HG03039 (cell line): ENCODE results near the gene GAGE13.
"Not testable (repeated sequence)": the region's sequence is repeated elsewhere in the genome, so short reads cannot be mapped to it uniquely, and the experiment has no call there.

Experiments used
- ATAC-seq: cut with Tn5 transposase; IDR thresholded peaks from one replicate; pipeline ENCODE4 v1.9.1; 2021; ENCODE audit warnings: mild to moderate bottlenecking, moderate library complexity; ENCODE audit not compliant: unreplicated experiment

GAGE13 gene

DNA sequence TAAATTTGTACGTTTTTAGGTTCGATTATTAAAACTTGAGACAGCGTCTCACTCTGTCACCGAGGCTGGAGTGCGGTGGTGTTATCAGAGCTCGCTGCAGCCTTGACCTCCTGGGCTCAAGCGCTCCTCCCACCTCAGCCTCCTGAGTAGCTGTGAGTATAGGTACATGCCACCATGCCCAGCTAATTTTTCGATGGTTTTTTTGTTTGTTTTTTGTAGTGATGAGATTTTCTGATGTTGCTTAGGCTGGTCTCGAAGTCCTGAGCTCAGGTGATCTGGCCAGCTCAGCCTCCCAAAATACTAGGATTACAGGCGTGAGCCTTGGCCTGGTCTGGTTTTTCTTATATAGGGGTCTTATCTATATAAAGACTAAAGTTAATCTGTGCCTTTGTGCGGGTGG lies 961 bp upstream of the GAGE13 start:
- ATAC-seq, result not testable (repeated sequence)

GRCh38 chrX:49331841-49332240 lies 459 bp downstream of the GAGE13 start:
- ATAC-seq, result not testable (repeated sequence)

DNA sequence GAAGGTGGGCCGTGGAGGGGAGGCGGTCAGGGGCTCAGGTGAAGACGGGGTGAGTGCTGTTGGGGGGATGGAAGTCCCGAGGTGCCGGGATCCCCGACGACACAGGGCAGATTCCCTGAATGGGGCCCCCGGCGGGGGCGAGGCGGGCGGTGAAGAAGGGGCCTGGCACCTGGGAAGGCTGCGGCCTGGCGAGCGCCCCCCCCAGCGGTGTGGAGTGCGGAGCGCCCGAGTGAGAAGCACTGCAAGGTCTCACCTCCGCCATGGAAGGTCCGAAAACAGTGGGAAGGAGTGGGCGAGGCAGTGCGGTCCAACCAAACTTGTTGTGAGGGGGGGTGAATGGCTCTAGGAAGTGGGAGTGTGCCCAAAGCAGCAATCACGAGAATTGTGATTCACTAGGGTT lies 10.1 kb downstream of the GAGE13 start:
- not testable (repeated sequence) for ATAC-seq

DNA sequence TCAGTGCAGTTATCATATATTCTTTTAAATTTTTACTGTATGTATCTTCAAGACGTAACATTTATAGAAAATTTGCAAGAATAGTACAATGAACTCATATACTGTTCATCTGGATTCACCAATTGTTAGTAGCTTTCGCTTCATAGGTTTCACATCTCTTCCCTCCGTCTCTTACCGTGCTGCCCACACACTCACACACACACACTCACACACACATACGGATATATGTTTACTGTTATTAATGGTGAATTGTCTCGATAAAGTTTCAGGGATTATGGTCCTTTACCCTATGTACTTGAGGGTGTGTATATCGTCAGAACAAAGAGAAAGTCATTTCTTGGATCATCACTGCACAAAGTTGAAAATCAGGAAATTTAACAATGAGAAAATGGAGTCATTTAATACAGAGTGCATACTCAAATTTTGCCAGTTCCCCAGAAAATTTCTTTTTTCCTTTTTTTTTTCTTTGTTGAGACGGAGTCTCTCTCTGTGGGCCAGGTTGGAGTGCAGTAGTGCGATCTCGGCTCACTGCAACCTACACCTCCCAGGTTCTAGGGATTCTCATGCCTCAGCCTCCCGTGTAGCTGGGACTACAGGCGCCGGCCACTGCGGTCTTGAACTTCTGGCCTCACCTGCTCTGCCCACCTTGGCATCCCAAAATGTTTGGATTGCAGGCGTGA lies 13.3 kb downstream of the GAGE13 start:
- not testable (repeated sequence) for ATAC-seq

DNA sequence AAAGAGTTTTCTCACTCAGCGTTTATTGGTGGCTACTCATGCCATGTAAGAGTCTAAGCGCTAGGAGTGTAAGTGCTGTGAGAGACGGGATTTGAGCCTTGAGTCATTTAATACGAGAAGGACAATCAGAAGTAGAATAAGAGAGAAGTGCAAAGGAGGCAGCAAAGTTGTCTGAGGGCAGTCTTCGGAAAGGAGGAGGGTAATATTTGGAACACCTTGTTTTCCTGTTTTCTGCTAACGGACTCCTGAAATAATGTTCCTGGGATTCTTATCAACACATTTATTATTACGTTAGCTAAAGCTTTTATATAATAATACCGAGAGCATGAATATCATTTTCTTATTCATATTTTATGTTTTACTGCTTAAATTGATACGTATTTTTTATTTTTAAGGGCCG lies 14.0 kb downstream of the GAGE13 start:
- ATAC-seq, result not testable (repeated sequence)

DNA sequence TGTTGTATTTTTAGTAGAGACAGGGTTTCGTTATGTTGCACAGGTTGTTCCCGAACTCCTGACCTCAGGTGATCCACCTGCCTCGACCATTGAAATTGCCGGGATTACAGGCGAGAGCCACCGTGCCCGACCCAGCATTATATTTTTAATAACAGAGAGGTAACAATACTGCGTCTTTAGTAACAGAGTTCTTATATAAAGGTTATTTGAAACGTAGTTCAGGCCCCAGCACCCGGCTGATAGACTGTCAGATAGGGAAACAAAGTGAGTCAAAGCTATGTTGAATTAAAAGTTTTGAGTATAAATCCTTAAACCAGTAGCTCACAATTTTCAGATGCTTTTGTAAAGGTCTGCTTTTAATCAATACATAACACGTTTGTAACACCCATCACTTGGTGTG lies 14.8 kb downstream of the GAGE13 start:
- not testable (repeated sequence) for ATAC-seq
